ENCODE results near the gene ZNF98.

ZNF98 gene

GRCh38 chr19:22422211-22422610 lies at the start of gene ZNF98:
ZNF98 (minus strand) TSS chr19:22422346; CDS start chr19:22422224, 122 bp downstream.
- ChIA-PET POLR2A (ENCODE audit: low non-redundant PET) (no interaction called here), CTCF (no interaction called here)
- no peak for TF ChIP-seq CTCF (conservative IDR thresholded peaks at IDR 0.05; ENCODE audit: low read depth)

GRCh38 chr19:22446605-22447004 lies 24.5 kb upstream of the ZNF98 start:
- TF ChIP-seq CTCF (conservative IDR thresholded peaks at IDR 0.05; ENCODE audit: low read depth) = no peak
- no peak for DNase-seq (ENCODE audit: low spot score)
- POLR2A ChIA-PET (ENCODE audit: low non-redundant PET) = no interaction called here
- CTCF ChIA-PET = no interaction called here
- H3K27ac ChIP-seq = no peak overlapping the region

More at GRCh38 chr19:22422211-22422610, at the start of gene ZNF98:
- DNase-seq (ENCODE audit: low spot score) = no peak
- H3K27ac ChIP-seq = no peak within 1 kb of the TSS

- CTCF ChIA-PET = no interaction called here
- TF ChIP-seq CTCF (conservative IDR thresholded peaks at IDR 0.05; ENCODE audit: low read depth) = no peak
- no peak overlapping the region for H3K27ac ChIP-seq
- POLR2A ChIA-PET (ENCODE audit: low non-redundant PET) = no interaction called here
- no peak for DNase-seq (ENCODE audit: low spot score)
These were observed 15.9 kb upstream of the ZNF98 start for GRCh38 chr19:22438011-22438410.

- no peak for TF ChIP-seq CTCF (conservative IDR thresholded peaks at IDR 0.05; ENCODE audit: low read depth)
- no peak for DNase-seq (ENCODE audit: low spot score)
- ChIA-PET POLR2A (ENCODE audit: low non-redundant PET) (no interaction called here), CTCF (no interaction called here)
- no peak overlapping the region for H3K27ac ChIP-seq
These were observed 6.1 kb upstream of the ZNF98 start for GRCh38 chr19:22427960-22428913.

- no peak for TF ChIP-seq CTCF (conservative IDR thresholded peaks at IDR 0.05; ENCODE audit: low read depth)
- H3K27ac ChIP-seq = no peak overlapping the region
- DNase-seq (ENCODE audit: low spot score) = no peak
- ChIA-PET POLR2A (ENCODE audit: low non-redundant PET) (no interaction called here), CTCF (no interaction called here)
These were observed 5.4 kb upstream of the ZNF98 start for GRCh38 chr19:22427547-22427946.

GRCh38 chr19:22426901-22427300 lies 4.8 kb upstream of the ZNF98 start:
- no peak for TF ChIP-seq CTCF (conservative IDR thresholded peaks at IDR 0.05; ENCODE audit: low read depth)
- no peak for DNase-seq (ENCODE audit: low spot score)
- no peak overlapping the region for H3K27ac ChIP-seq
- ChIA-PET POLR2A (ENCODE audit: low non-redundant PET) (no interaction called here), CTCF (no interaction called here)

All from RWPE1 (cell line).